GM21367 (cell line): ENCODE results near the gene ZBTB22.

Experiments
- ATAC-seq: cut with Tn5 transposase; IDR thresholded peaks from one replicate; pipeline ENCODE4 v1.9.1; 2021; ENCODE audit not compliant: unreplicated experiment

ZBTB22 gene

DNA sequence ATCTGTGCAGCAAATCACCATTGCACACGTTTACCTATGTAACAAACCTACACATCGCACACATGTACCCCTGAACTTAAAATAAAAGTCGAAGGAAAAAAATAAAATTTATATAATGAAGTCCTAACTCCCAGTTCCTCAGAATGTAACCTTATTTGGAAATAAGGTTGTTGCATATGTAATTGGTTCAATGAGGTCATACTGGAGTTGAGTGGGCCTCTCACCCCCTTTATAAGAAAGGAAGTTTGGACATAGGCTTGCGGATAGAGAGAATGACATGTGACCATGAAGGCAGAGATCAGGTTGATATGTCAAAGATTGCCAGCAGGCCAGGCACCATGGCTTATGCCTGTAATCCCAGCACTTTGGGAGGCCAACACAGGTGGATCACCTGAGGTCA, 16.1 kb upstream of the ZBTB22 start:
- ATAC-seq: no peak

DNA sequence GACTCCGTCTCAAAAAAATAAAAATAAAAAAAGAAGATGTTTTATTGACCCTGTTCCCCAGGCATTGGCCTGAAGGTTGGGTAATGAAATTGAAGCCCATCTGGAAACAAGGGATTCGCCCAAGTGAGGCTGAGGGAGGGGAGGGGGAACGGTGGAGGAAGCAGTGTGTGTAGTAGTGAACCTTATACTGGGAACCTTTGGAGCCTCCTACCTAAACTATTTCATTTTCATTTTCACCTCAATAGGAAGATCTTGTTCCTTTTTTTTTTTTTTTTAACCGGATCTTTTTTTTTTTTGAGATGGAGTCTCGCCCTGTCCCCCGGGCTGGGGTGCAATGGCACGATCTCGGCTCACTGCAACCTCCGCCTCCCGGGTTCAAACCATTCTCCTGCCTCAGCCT, 13.2 kb upstream of the ZBTB22 start:
- no peak for ATAC-seq

DNA sequence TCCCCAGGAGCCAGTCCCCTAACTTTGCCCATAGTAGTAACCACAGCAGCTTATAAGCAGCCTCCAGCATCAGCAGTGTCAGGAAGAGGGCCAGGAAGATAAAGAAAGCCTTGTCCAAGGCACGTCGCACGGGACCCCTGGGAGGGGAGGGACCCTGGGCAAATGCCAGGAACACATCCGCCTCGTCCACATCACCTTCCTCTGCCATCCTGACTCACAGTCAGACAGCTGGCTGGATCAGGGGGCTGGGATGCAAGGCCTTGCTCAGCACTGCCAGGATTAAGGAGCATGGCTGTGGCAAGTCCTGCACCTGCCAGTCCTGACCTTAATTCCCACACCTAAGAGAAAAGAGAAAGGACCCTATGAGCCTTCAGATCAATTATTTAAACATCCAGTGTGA, 11.5 kb upstream of the ZBTB22 start:
- ATAC-seq: no peak

DNA sequence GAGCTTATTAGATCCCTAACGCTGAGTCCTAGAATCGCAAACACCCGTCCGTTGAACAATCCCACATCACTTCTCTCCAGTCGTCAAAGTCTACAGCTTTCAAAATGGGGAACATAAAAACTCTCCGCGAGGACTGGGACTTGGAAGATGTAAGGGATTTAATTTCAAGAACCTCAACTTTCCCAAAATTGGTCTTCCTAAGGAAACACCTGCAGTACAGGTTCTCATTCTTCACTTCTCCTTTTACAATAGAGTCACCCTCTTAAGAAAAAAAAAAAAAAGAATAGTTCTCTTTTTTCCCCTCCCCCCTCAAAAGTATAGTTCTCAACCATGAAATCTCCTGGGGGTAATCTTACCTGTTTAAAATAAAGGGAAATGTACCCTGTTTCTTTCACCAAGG, 6.6 kb upstream of the ZBTB22 start:
- no peak for ATAC-seq

DNA sequence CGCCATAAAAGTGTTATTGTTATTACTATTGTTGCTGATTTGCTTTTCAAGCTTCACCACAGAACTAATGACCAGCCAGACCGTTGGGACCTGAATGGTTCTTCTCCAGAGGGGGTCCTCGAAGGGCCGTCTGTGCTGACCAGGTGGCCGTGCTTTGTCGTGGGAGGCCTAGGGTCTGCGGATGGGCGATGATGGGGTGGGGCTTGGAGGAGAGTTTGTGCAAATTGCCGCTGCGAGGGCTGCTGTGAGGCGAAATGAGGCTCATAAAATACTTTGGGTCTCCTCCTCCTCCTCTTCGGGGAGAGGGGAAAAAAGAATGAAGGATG, 6.0 kb upstream of the ZBTB22 start:
- ATAC-seq: no peak

DNA sequence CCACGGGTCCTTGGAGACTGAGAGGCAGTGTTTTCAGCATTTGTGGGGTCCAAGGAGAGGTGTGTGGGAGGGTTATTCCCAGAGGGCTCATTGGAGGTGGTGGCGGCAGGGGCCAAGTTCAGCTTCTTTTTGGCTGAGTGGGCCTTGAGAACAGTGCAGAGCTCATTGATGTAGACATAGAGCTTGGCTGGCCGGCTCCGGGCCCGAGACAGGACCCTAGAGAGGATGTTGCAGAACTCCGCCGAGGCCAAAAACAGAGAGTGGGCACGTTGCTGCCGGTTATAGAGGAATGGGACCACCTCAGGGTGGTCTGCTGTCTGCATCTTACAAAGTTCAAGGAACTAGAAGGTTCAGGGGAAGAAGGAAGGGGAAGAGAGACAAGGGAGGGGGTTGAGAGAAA, 3.7 kb upstream of the ZBTB22 start:
- ATAC-seq: no peak

DNA sequence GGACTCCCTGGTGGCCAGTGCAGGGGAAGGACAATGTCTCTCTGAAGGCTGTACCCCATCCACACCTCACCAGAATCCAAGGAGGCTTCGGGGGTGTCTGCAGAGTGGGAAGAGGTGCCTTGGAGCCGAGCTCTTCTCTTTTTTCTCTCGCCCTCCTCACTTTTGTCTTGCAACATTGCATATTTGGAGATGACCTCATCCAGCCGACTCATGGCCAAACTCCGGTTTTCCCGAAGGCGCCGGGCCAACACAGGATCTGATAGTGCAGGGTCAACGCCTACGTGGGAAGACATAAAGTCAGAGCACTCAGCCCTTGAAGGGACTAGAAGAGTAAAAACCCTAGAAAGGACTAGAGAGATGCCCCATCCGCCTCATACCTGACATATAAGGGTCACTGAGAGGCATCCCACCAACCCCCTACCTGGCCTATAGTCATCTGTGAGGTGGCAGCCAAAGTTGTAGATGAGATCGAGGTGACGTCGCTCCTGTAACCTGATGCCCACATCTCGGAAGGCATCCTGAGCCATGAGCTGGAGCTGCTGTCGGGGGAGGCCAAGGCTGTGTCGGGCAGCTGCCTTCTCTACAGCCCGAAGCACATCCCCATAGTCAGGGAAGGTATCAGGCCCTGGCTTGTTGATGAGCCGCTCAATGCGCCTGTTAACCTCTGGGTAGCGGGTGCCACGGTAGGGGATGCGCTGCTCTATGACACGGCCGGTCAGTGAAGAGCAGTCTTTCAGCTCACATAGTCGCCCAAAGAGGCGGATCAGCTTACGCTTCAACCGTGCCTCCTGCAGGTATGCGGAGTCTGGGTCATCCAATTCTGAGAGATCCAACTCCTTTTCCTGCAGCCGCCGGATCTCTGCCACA, 3.0 kb upstream of the ZBTB22 start:
- no peak for ATAC-seq

DNA sequence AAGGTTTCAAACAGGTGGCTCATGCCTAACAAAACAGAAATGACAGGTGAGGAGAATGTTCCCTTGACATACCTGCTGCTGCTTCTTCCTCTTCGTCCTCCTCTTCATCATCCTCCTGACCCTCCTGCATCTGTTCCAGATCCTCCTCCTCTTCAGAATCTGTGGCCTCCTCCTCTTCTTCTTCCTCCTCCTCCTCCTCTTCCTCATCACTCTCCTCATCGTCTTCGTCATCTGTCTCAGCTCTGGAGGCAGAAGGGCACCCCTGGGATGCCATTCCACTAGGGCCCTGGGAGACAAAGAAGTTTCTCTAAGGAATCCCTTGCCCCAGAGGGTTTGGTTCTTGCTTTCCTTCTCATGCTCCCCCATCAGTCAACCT, 2.4 kb upstream of the ZBTB22 start:
- ATAC-seq: no peak

DNA sequence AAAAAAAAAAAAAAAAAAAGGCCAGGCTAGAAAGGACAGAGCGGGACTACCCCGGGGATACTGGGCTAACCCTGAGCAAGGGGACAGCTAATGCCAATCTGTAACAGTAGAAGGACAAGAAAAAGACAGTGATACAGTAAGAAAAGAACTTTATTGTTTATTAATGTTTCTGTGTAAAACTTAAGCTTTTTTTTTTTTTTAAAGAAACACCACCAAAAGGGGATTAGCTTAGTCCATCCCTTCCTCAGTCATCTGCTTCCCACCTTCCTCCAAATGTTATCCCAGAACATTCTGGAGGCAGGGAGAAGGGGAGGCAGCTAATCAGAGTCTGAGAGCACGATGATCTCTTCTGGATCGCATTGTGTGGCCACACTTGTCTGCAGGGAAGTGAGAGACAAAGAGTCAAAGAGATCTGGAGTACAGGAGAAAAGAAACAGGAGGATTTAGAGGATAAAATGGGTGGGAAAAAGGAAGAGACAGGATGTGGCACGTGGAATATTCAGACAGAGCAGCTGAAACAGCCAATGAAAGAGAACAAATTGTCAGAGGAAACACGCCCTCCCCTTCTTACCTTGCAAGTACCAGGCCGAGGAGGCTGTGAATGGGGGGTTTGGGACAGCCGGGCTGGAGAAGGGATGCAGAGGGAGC, 1.0 kb upstream of the ZBTB22 start:
- ATAC-seq: no peak

DNA sequence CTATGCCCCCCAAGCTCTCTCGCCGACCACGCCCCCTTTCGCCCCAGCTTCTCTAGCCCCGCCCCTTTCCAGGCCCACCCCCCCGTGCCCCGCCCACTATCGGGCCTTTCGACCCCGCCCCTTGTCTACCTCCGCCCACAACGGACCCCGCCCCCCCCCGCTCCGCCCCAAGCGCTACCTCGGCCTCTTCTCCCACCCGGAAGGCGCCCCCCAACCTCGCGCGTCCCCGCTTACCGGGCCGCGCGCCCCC, 200 bp downstream of the ZBTB22 start:
- no peak for ATAC-seq

DNA sequence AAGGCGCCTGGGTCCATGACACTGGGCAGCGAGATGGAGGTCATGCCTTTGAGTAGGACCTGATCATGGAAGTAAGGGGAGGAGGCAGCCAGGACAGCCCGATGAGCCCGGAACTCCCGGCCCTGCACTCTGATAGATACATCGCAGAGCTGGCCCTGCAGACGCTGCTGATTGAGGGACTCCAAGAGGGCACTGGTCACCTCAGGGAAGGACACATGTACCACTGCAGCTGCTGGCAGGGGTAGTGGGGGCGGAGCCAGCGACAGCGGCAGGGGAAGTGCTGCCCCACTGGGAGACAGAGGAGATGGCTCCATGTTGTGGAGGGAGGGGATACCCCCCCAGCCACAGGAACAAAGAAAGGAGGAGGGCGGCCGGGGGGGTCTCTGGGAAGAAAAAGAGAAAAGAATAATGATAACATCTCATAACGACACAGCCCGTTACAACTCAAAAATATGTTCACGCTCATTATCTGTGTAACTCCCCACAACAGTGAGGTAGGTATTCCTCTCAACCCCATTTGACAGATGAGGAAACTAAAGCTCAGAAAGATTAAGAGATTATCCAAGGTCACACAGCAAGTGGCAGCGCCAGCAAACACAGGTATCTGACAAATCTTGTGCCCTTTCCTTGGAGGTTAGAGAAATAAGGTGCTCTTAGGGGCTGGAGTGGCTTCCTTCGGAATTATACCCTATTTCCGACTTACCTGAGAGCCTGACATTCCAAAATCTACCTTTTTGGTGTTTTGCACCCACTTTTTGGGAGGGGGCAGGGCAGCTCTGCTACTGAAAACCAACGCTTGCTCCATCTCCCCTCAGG, 733 bp downstream of the ZBTB22 start:
- no peak for ATAC-seq

DNA sequence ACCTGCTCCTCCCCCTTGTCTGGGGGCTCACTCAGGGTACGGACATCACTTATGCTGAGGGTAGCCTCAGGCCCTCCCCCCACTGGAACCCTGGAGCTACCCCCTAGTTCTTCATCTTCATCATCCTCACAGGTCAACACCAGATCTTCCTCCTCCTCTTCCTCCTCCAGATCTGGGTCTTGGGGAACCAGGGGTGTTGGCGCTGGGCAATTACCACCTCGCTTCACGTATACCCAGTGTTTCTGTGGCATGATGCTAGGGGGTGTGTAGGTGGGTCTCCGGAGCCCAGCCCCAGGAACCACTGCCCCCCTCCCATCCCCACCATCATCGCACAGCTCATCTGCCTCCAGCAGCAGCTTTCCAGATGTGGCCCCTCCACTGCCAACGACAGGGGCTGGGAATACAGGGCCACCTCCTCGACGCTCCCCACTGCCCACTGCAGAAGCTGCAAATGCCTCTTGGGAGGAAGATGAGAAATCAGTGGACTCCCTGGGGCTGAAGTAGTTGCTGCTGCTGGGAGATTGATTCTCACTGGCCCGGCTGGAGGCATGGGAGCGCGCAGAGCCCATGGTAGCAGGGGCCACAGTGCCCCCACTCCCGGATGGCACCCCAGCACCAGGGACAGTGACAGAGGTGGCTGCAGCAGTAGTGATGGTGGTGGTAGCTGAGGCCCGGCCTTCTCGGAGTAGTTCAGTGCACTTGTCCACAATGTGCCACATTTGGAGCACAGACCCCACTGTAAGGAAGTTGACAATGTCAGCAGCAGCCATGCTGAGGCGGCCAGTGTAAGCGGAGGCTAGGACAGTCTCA, 1.5 kb downstream of the ZBTB22 start:
- ATAC-seq: no peak

DNA sequence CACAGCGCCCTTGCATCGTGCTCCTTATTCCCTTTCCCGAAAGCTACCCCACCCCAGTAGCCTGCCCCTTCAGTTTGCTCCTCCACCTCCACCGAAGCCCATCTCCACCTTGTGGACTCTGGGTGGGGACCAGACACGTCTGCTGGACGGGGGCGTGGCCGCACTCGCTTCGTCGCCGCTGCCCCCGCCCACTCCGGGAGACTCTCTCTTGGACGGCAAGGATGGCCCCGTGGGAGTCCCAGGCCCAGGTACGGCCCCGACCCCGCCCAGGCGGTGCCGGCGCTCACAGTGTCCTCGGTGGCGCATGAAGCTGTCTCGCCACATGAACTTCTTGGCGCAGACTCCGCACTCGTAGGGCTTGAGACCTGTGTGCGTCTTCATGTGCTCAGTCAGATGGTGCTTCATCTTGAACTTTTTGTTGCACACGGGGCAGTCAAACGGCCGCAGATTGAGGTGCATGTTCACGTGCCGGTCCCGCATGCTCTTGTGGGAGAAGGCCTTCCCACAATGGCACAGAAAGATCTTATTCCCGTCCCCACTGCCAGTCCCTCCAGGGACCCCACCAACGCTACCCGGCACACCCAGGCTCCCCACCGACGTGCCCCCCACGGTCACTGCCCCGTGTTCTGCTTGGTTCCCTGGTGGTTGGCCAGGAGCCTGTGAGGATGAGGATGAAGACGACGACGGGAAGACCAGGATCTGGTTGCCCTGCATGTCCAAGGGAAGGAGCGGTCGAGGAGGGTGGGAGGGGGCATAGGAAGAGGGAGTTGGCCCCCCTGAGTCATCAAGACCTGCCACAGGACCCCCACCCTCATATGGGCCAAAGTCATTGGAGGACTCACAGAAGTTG, 2.4 kb downstream of the ZBTB22 start:
- ATAC-seq: no peak

DNA sequence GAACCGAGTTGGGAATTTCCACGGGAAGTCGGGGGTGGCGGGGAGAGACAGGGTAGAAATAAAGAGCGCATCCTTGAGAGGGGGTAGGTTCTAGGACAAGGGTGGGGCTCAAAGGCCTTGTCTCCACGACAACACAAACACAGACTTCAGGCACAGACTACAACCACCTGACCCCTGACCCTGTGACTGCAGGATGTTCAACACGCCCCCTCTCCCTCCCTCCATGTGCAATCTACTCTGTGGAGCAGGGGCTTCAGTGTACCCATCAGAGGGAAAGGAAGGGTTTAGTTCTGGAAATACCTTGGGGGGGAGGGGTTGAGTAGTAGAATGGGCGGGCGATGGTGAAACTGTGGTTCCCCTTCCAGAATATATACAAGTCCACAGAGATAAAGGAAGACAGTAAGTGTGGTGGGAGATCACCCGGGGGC, 3.0 kb downstream of the ZBTB22 start:
- no peak for ATAC-seq

DNA sequence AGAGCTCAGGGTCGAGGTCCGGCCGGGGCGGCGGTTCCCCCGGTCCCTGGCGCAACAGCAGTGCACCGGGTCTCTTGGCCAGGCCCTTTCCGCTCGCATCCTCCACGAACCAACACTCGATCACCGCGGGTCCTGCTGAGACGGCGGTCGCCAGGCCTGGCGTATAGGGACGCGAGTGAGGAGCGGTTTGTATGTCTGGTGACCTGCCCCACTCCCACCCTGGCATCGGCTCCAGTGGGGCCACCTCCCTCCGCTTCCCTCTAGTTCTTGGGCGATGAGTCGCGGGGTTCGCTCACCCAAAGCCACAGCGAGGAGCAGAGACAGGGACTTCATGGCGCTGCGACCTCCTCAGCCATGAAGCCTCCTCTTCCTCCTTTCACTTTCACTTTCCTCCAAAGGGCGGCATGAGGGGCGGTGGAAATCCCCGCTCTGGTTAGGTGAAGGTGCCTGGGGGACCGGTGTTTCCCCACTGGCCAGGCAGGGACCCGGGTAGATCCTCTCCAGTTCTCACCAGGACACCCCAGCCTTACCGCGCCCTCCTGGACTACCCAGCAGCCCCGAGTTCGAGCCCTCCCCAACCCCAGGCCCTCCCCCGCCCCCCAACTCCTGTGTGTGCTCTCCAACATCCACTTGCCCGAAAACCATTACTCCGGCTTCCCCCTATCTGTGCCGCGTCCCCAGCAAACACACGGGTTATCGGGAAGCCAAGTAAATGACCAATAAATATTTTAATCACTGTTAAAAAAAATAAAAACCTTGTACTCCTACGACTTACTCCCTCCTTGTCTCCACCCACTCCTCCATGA, 3.6 kb downstream of the ZBTB22 start, which contains the start of gene TAPBP:
TAPBP (minus strand) TSS at position 370 of the 806 bp plus-strand sequence; CDS start at position 333, 37 bp downstream.
- ATAC-seq: no peak

DNA sequence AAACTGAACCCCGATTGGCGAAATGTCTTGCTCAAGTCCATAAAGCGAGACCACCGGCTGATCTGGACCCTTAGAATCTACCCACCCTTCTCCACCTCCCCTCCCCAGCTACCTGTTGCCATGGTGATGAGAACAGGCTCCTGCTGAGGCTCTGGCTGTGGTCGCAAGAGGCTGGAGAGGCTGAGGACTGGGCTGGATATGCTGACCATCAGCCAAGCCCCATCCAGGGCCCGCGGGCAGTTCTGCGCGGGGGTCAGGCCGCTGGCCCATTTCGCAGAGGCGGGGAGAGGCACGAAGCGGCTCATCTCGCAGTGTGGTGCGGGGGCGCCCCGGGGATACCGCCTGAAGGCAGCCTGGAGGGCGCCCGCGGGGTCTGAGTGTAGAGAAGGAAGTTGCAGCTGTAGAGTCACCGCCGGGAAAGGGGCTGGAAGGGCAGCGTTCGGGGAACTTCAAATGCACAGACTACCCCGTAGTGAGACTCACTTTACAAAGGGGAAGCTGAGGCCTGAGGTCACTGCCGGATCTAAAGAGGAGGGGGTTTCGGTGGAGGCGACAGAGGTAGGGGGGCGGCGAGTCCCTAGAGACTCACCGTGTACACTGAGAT, 4.3 kb downstream of the ZBTB22 start:
- ATAC-seq: no peak

DNA sequence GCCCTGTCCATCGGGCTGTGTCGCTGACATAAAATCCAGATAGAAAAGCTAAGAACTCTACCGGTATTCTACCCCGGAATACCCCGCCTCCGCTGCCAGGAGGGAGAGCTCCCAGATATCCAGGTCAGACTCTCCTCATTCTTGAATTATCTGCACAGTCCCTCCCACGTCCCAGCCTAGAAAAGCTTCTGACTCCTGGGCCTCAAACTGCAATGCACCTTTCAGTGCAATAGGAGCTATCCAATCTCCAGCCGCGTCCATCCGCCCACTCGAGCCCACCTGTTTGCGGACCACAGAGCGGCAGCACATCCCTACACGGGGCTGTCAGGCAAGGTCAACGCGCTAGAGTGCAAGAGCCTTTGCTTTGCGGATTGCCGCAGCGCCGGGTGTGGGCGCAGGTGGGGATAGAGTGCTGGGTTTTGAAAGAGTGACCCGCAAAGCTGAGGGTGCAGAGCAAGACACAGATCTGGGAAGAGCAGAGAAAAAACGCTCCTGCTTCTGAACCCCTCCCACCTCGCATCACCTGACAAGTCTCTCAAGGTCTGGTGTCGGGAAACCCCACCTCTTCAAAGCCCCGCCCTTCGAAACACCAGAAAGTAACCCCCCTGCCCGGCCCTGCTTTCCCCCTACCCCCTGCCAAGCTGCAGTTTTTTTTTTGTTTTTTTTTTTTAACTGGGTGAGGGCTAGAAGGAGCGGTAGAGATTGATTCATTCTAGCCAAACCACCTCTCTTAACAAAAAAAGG, 5.0 kb downstream of the ZBTB22 start:
- no peak for ATAC-seq

DNA sequence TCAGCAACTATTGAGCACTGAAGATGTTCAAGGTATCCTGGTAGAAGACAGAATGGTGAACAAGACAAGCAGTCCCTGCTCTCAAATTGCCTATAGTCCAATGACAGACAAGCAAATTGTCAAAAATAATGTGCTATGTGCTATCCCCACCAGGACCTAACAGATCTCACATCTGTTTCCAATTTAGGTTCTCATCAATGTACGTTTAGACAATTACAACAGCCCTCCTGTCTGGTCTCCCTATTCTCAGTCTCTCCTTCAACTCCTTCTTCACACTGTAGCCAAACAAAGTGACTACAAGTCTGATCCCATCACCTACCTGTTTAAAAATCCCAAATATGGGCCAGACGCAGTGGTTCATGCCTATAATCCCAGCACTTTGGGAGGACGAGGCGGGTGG, 11.2 kb downstream of the ZBTB22 start:
- no peak for ATAC-seq
